ENCODE results near the gene RENBP.

The RENBP gene

DNA sequence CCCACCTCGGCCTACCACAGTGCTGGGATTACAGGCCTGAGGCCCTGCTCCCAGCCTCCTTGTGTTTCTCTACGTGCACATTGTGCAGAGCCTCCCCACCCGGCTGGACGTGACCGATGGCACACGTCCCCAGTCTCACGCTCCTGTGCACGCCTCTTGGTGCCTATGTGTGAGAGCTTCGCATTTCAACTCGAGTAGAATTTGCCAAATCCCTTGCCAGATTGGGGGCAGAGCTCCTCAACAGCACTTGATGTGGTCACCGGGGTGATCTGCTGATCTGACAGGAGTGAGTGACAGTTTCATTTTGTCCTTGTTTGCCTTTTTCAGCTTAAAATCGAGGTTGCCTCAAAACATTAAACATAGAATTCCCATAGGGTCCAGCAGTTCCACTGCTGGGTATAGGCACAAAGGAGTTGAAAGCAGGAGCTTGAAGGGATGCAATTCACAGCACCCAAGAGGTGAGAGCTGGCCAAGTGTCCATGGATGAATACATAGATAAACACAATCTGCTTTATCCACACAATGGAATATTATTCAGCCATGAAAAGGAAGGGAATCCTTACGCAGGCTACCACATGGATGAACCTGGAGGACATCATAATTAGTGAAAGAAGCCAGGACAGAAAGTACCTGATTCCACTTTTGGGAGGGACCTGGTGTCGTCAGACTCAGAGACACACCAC, 45.7 kb upstream of the RENBP start:
- Histone ChIP-seq H3K79me2 (no peaks in the 10 kb centered on the region), H3K9me3 (ENCODE audit: control insufficient read depth, low read length) (no peaks in the 10 kb centered on the region), H3K4me2 (ENCODE audit: low read length) (no peak overlapping the region), H3K4me1 (no peaks in the 10 kb centered on the region), H3K9ac (no peak overlapping the region), H3K27me3 (ENCODE audit: control insufficient read depth, insufficient read depth, low read length) (no peaks in the 10 kb centered on the region), H2AFZ (no peak overlapping the region), H3K27ac (no peak overlapping the region), H3K36me3 (ENCODE audit: control insufficient read depth, insufficient read depth, low read length) (no peaks in the 10 kb centered on the region), H3K4me3 (ENCODE audit: low read depth, low read length) (no peak overlapping the region)
- TF ChIP-seq, protein P1, sequence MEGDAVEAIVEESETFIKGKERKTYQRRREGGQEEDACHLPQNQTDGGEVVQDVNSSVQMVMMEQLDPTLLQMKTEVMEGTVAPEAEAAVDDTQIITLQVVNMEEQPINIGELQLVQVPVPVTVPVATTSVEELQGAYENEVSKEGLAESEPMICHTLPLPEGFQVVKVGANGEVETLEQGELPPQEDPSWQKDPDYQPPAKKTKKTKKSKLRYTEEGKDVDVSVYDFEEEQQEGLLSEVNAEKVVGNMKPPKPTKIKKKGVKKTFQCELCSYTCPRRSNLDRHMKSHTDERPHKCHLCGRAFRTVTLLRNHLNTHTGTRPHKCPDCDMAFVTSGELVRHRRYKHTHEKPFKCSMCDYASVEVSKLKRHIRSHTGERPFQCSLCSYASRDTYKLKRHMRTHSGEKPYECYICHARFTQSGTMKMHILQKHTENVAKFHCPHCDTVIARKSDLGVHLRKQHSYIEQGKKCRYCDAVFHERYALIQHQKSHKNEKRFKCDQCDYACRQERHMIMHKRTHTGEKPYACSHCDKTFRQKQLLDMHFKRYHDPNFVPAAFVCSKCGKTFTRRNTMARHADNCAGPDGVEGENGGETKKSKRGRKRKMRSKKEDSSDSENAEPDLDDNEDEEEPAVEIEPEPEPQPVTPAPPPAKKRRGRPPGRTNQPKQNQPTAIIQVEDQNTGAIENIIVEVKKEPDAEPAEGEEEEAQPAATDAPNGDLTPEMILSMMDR (IDR thresholded peaks at IDR 0.05), result no peak

DNA sequence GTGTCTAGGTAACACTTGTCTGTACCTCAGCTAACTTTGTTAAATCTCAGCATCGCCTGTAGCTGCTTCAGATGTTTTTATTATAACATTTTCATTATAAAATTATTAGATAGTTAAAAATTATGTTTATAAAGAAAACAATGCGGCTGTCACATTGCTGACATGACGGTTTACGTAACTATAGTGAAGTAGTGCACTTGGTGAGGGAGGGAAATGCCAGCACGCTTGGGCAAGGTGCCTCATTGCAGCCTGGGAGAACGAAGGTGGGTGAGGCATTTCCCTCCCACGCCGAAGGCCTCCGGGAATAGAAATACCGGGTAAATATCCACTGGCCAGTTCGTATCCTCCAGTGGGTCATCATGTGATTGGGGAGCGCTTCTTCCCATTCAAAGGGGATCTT, 44.0 kb upstream of the RENBP start:
- H3K4me3 ChIP-seq (ENCODE audit: low read depth, low read length), result no peak overlapping the region
- no peak overlapping the region for H3K9ac ChIP-seq
- no peaks in the 10 kb centered on the region for H3K36me3 ChIP-seq (ENCODE audit: control insufficient read depth, insufficient read depth, low read length)
- no peaks in the 10 kb centered on the region for H3K9me3 ChIP-seq (ENCODE audit: control insufficient read depth, low read length)
- TF ChIP-seq, protein P1 (IDR thresholded peaks at IDR 0.05), result no peak
- no peaks in the 10 kb centered on the region for H3K79me2 ChIP-seq
- H3K27ac ChIP-seq, result no peak overlapping the region
- H3K4me1 ChIP-seq, result no peaks in the 10 kb centered on the region
- no peak overlapping the region for H2AFZ ChIP-seq
- no peak overlapping the region for H3K4me2 ChIP-seq (ENCODE audit: low read length)
- H3K27me3 ChIP-seq (ENCODE audit: control insufficient read depth, insufficient read depth, low read length), result no peaks in the 10 kb centered on the region

DNA sequence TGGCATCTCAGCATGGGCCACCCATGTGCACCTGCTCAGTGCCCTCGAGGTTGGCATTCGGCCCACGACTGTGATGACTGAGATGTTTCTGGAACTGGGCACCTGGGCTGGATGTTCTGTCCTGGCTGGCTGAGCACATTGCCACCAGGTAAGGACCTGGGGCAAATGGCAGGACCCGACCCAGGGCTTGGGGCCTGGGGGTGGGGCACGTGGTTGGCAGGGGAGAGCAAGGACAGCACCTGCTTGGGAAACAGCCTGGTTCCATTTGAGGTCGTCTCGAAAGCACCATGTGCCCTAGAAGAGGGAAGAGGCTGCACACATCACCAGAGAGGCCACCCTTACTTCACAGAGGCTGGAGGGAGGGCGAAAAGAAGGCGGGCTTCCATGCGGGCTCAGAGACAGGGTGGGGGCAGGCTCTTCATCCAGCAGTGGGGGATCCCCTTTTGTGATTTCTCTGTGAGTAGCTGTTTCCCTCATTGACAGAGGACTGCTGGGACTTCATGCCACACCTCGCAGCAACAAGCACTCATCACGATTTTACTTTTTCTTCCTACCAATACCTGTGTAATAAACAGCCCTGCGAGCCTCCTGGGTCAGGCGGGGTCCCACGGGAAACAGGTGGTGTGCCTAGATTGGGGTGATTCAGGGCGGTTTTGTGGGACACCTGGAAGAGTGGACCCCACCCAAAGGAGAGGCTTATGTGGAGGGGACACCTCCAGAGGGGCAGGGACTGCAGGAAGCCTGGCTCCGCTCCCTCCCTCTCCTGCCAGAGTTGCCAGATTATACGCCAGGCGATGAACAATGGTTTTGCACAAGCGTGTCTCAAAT, 40.1 kb upstream of the RENBP start:
- no peaks in the 10 kb centered on the region for H3K4me1 ChIP-seq
- H3K79me2 ChIP-seq, result no peaks in the 10 kb centered on the region
- no peak overlapping the region for H3K4me3 ChIP-seq (ENCODE audit: low read depth, low read length)
- no peak overlapping the region for H3K27ac ChIP-seq
- no peak overlapping the region for H3K4me2 ChIP-seq (ENCODE audit: low read length)
- no peaks in the 10 kb centered on the region for H3K27me3 ChIP-seq (ENCODE audit: control insufficient read depth, insufficient read depth, low read length)
- no peaks in the 10 kb centered on the region for H3K9me3 ChIP-seq (ENCODE audit: control insufficient read depth, low read length)
- H2AFZ ChIP-seq, result no peak overlapping the region
- H3K36me3 ChIP-seq (ENCODE audit: control insufficient read depth, insufficient read depth, low read length), result no peaks in the 10 kb centered on the region
- TF ChIP-seq, protein P1 (IDR thresholded peaks at IDR 0.05), result no peak
- no peak overlapping the region for H3K9ac ChIP-seq

DNA sequence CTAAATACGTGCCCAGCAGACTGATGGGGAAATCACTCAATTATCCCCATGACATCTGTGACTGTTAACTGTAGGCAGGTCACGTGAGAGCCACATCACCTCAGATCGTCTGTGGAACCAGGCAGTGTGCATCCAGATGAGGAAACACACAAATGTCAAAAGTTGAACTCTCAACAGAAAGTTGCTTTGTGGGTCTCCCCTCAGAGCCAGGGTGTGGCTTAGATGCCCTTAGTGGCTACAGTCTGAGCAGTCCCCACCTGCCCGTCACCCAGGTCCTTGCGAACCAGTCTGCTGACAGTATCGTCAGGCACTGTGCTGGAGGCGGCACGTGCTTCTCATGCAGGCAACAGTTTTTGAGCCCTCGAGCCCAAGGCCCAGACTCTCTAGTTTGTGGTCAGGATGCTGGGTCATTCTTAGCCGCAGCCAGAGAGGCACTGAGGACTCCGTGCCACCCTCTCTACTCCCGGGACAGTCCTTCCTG, 38.9 kb upstream of the RENBP start:
- Histone ChIP-seq H3K27ac (no peak overlapping the region), H3K4me2 (ENCODE audit: low read length) (no peak overlapping the region), H3K36me3 (ENCODE audit: control insufficient read depth, insufficient read depth, low read length) (no peaks in the 10 kb centered on the region), H3K9ac (no peak overlapping the region), H3K4me1 (no peaks in the 10 kb centered on the region), H3K9me3 (ENCODE audit: control insufficient read depth, low read length) (no peaks in the 10 kb centered on the region), H3K79me2 (no peaks in the 10 kb centered on the region), H3K27me3 (ENCODE audit: control insufficient read depth, insufficient read depth, low read length) (no peaks in the 10 kb centered on the region), H2AFZ (no peak overlapping the region), H3K4me3 (ENCODE audit: low read depth, low read length) (no peak overlapping the region)
- TF ChIP-seq, protein P1 (IDR thresholded peaks at IDR 0.05), result no peak
